GM12874 (cell line): ENCODE measurements around the gene SMPD2.

Experiments used
- CTCF ChIP-seq: IDR thresholded peaks from 2 replicates; pipeline ENCODE4 v1.5.1; 2011; ENCODE audit warnings: low read depth, mild to moderate bottlenecking, control low read depth, low read length, moderate library complexity; ENCODE audit not compliant: insufficient read depth

Gene SMPD2

GRCh38 chr6:109466212-109466923 is 25.8 kb downstream of the SMPD2 start:
- TF ChIP-seq CTCF = no peak

GRCh38 chr6:109467696-109468095 is 27.2 kb downstream of the SMPD2 start:
- no peak for TF ChIP-seq CTCF

GRCh38 chr6:109469591-109470189 is 29.2 kb downstream of the SMPD2 start:
- TF ChIP-seq CTCF = no peak

- no peak for TF ChIP-seq CTCF
Measured at GRCh38 chr6:109471105-109471810, 30.7 kb downstream of the SMPD2 start.

- TF ChIP-seq CTCF = no peak
Measured at GRCh38 chr6:109472132-109472995, 31.8 kb downstream of the SMPD2 start.

- no peak for TF ChIP-seq CTCF
Measured at GRCh38 chr6:109473120-109473519, 32.6 kb downstream of the SMPD2 start.

- no peak for TF ChIP-seq CTCF
Measured at GRCh38 chr6:109474995-109475394, 34.5 kb downstream of the SMPD2 start.
